B cell (primary cell): ENCODE results near the gene METTL3. TPM values are rescaled to one million over a fixed set of nuclear protein-coding genes. Genes with fewer than 3 reads are reported as not detected.

ENCODE experiments used
- ATAC-seq: fragments of 200-7000 bp; cut with Tn5 transposase; one replicate; pipeline ENCODE4 v1.10.0; 2021; ENCODE audit warnings: low read depth, mild to moderate bottlenecking, moderate number of reproducible peaks, moderate library complexity
- CTCF ChIA-PET: fragments of 350-600 bp; sonication (Branson Sonifier 250); formaldehyde crosslinking; loops from one replicate; lab custom pipeline; 2021; ENCODE audit warnings: antibody characterized with exemption, inconsistent platforms; lab: Charles Lee
- POLR2A ChIA-PET: fragments of 350-600 bp; sonication (Branson Sonifier 250); formaldehyde crosslinking; loops from one replicate; lab custom pipeline; 2021; ENCODE audit warnings: antibody characterized with exemption; lab: Charles Lee
- DNase-seq: peaks from one replicate; pipeline ENCODE4 v3.0.0; 2013
- H2AFZ ChIP-seq: 2 replicates; pipeline ENCODE4 v1.6.1; 2012; ENCODE audit warnings: mild to moderate bottlenecking, low read depth, low read length; ENCODE audit not compliant: insufficient read depth, poor library complexity, severe bottlenecking
- H3K27ac ChIP-seq, 2 donors: 1 replicate in 1 of 2; 2 replicates in 1 of 2; pipeline ENCODE4 v1.5.1; 2012 to 2013; ENCODE audit warnings: low read length in 2 of 2, mild to moderate bottlenecking in 2 of 2, moderate library complexity in 1 of 2
- H3K27me3 ChIP-seq, 4 experiments: fragments of 200-600 bp in 1 of 4; sonication (generic) in 1 of 4; replicated peaks in 1 of 4; 1 replicate in 2 of 4; 2 replicates in 2 of 4; pipeline versions ENCODE4 v1.6.1 to v1.7.0; 2013 to 2016; ENCODE audit warnings: low read length in 3 of 4, mild to moderate bottlenecking in 2 of 4, mixed read lengths in 1 of 4, moderate library complexity in 1 of 4; ENCODE audit not compliant: insufficient read depth in 4 of 4, control insufficient read depth in 3 of 4; ENCODE audit errors: control extremely low read depth in 1 of 4
- H3K36me3 ChIP-seq, 2 experiments: replicated peaks in 1 of 2; 1 replicate in 1 of 2; 2 replicates in 1 of 2; pipeline versions ENCODE4 v1.6.1 to v1.7.1; 2013; ENCODE audit warnings: low read length in 1 of 2; ENCODE audit not compliant: insufficient read depth in 2 of 2, control insufficient read depth in 1 of 2; ENCODE audit errors: control extremely low read depth in 1 of 2, extremely low read depth in 1 of 2
- H3K4me1 ChIP-seq, 2 donors: fragments of 200-600 bp in 1 of 2; sonication (generic) in 1 of 2; 1 replicate in 1 of 2; 2 replicates in 1 of 2; pipeline versions ENCODE4 v1.5.1 to v1.6.1; 2013 to 2017; ENCODE audit warnings: low read length in 2 of 2; ENCODE audit not compliant: control insufficient read depth in 2 of 2, insufficient read depth in 2 of 2
- H3K4me2 ChIP-seq: replicated peaks from 2 replicates; pipeline ENCODE3; 2012; ENCODE audit warnings: mild to moderate bottlenecking, low read depth, low read length; ENCODE audit not compliant: poor library complexity, severe bottlenecking
- H3K4me3 ChIP-seq, 5 experiments: fragments of 200-600 bp in 1 of 5; sonication (generic) in 1 of 5; 1 replicate in 3 of 5; 2 replicates in 2 of 5; pipeline versions ENCODE4 v1.5.1 to v1.7.0; 2011 to 2016; ENCODE audit warnings: low read length in 4 of 5, mild to moderate bottlenecking in 4 of 5, low read depth in 2 of 5, control low read depth in 1 of 5, moderate library complexity in 1 of 5; ENCODE audit not compliant: insufficient read depth in 1 of 5; ENCODE audit errors: control extremely low read depth in 1 of 5, extremely low read depth in 1 of 5
- H3K79me2 ChIP-seq: fragments of 200-600 bp; sonication (generic); one replicate; pipeline ENCODE4 v1.6.0; 2016; ENCODE audit warnings: low read length; ENCODE audit not compliant: control insufficient read depth, insufficient read depth
- H3K9ac ChIP-seq: fragments of 200-600 bp; sonication (generic); 2 replicates; pipeline ENCODE4 v1.6.1; 2017; ENCODE audit warnings: mild to moderate bottlenecking, low read length, moderate library complexity
- H3K9me3 ChIP-seq, 3 donors: one replicate each; pipeline versions ENCODE4 v1.6.1 to v1.7.1; 2013; ENCODE audit warnings: low read length in 2 of 3; ENCODE audit not compliant: control insufficient read depth in 2 of 3, insufficient read depth in 1 of 3; ENCODE audit errors: control extremely low read depth in 1 of 3
- H4K20me1 ChIP-seq: 2 replicates; pipeline ENCODE4 v1.6.0; 2012; ENCODE audit warnings: mild to moderate bottlenecking, low read length; ENCODE audit not compliant: insufficient read depth, control insufficient read depth, poor library complexity, severe bottlenecking
- H3K27ac Mint-ChIP-seq: one replicate; pipeline ENCODE4 v1.8.0; 2021; ENCODE audit warnings: mixed read lengths
- H3K27me3 Mint-ChIP-seq: one replicate; pipeline ENCODE4 v1.8.0; 2021; ENCODE audit warnings: mixed read lengths
- H3K4me1 Mint-ChIP-seq: one replicate; pipeline ENCODE4 v1.8.0; 2021; ENCODE audit warnings: mixed read lengths
- H3K4me3 Mint-ChIP-seq: one replicate; pipeline ENCODE4 v1.8.0; 2021; ENCODE audit warnings: mixed read lengths
- H3K9me3 Mint-ChIP-seq: one replicate; pipeline ENCODE4 v1.8.0; 2022; ENCODE audit warnings: mixed read lengths; ENCODE audit not compliant: insufficient read depth
- CTCF ChIP-seq: fragments of 200-600 bp; IDR thresholded peaks from one replicate; pipeline ENCODE4 v1.8.0; 2022; ENCODE audit warnings: antibody characterized with exemption, mild to moderate bottlenecking
- EZH2 ChIP-seq: IDR thresholded peaks from 2 replicates; pipeline ENCODE4 v1.6.1; 2012; ENCODE audit warnings: borderline replicate concordance, low read depth, mild to moderate bottlenecking, moderate library complexity, low read length; ENCODE audit not compliant: insufficient read depth, poor library complexity, severe bottlenecking
- WGBS: methylation state at CpG from one replicate; pipeline ENCODE4 v1.1.5; 2013; ENCODE audit warnings: missing lambda C conversion rate; ENCODE audit not compliant: insufficient coverage; 5-methylcytosine and 5-hydroxymethylcytosine counted together
- intact Hi-C: fragments of 100-400 bp; cut with micrococcal nuclease; formaldehyde crosslinking; loops from one replicate; pipeline ENCODE4 v1.10.0; 2022
- polyA plus RNA-seq: library from polyadenylated mRNA; depleted of rRNA; stranded (reverse); fragments of >200 nt; gene quantifications from 2 replicates; pipeline ENCODE4 v1.2.3, GENCODE V29; 2012
- total RNA-seq, 2 donors: library from RNA; stranded (reverse); fragments of 120-200 nt in 1 of 2; gene quantifications; 1 replicate in 1 of 2; 2 replicates in 1 of 2; pipeline versions ENCODE4 v1.2.3 to v1.2.4, GENCODE V29; 2013 to 2022

Gene METTL3
- total and polyA plus RNA-seq, 2 donors (not counting 1 experiment from before 2014, with no cell fraction given) = 118 to 161 TPM

GRCh38 chr14:21505012-21505553 is 6.1 kb downstream of the METTL3 start:
- H3K79me2 ChIP-seq = peaks cover 65% of the 10 kb centered on the region
- H3K9me3 ChIP-seq = no peaks in the 10 kb centered on the region
- intact Hi-C loops = no loop called here
- no peaks in the 10 kb centered on the region for H3K27me3 ChIP-seq
- no peak overlapping the region for H3K27ac Mint-ChIP-seq
- ChIA-PET CTCF (interaction anchor here (1.0 kb wide), 1 partner anchor 56 kb away, joined by 3 read pairs; no protein-coding TSS in a partner anchor), POLR2A (no interaction called here)
- H3K4me1 Mint-ChIP-seq = peaks cover 34% of the 10 kb centered on the region
- H2AFZ ChIP-seq = no peak overlapping the region
- H3K4me1 ChIP-seq = peaks cover 12 to 18% of the 10 kb centered on the region in 2 donors
- H3K4me3 Mint-ChIP-seq = no peak overlapping the region
- peak overlapping the region; percentile 24 for H3K4me2 ChIP-seq
- H3K27ac ChIP-seq = peak overlapping the region in 1 of 2 donors; percentile 28
- no peak overlapping the region for H3K4me3 ChIP-seq
- H3K27me3 Mint-ChIP-seq = no peaks in the 10 kb centered on the region
- TF ChIP-seq EZH2 = no peak
- H3K9ac ChIP-seq = no peak overlapping the region
- DNase-seq = no peak
- peaks cover 13 to 52% of the 10 kb centered on the region in 2 experiments for H3K36me3 ChIP-seq
- H4K20me1 ChIP-seq = peaks cover 10% of the 10 kb centered on the region
- no peaks in the 10 kb centered on the region for H3K9me3 Mint-ChIP-seq
- no peak for ATAC-seq

GRCh38 chr14:21503376-21503775 is 7.8 kb downstream of the METTL3 start:
- no peak for TF ChIP-seq CTCF
- TF ChIP-seq EZH2 = no peak
- H4K20me1 ChIP-seq = peaks cover 10% of the 10 kb centered on the region
- H3K4me2 ChIP-seq = no peak overlapping the region
- no peak overlapping the region for H3K9ac ChIP-seq
- no peak overlapping the region for H2AFZ ChIP-seq
- ChIA-PET POLR2A (interaction anchor here (1.0 kb wide), 1 partner anchor 23 kb away, joined by 3 read pairs; no protein-coding TSS in a partner anchor), CTCF (no interaction called here)
- H3K27ac ChIP-seq = no peak overlapping the region
- H3K4me1 ChIP-seq = peaks cover 4 to 9% of the 10 kb centered on the region in 2 donors
- no peaks in the 10 kb centered on the region for H3K27me3 ChIP-seq
- no peaks in the 10 kb centered on the region for H3K9me3 ChIP-seq
- Mint-ChIP-seq H3K4me3 (no peak overlapping the region), H3K9me3 (no peaks in the 10 kb centered on the region), H3K27ac (no peak overlapping the region), H3K4me1 (peaks cover 20% of the 10 kb centered on the region), H3K27me3 (no peaks in the 10 kb centered on the region)
- H3K79me2 ChIP-seq = peaks cover 48% of the 10 kb centered on the region
- H3K4me3 ChIP-seq = no peak overlapping the region
- WGBS = 98% methylated on average over 3 of the region's 4 CpGs
- intact Hi-C loops = no loop called here
- DNase-seq (no peak), ATAC-seq (no peak)
- peaks cover 17 to 65% of the 10 kb centered on the region in 2 experiments for H3K36me3 ChIP-seq
